MM.1S (cell line): ENCODE measurements around the gene SLC40A1.

Source experiments
- CTCF ChIP-seq: fragments of 300-600 bp; sonication (generic); IDR thresholded peaks from 2 replicates; pipeline ENCODE4 v1.5.1; 2016; ENCODE audit warnings: antibody characterized with exemption, low read length, mixed read lengths
- EZH2 ChIP-seq: fragments of 300-600 bp; sonication (generic); optimal IDR thresholded peaks from 2 replicates; pipeline ENCODE3; 2017; ENCODE audit warnings: low read depth, mild to moderate bottlenecking, antibody characterized with exemption, low read length, mixed read lengths
- EZH2phosphoT487 ChIP-seq: fragments of 300-600 bp; sonication (generic); IDR thresholded peaks from 2 replicates; pipeline ENCODE4 v1.6.1; 2018; ENCODE audit warnings: antibody characterized with exemption, low read length

- no peak for TF ChIP-seq EZH2
- TF ChIP-seq CTCF: no peak
- TF ChIP-seq EZH2phosphoT487: no peak
Measured at GRCh38 chr2:189511960-189512319, 68.6 kb downstream of the SLC40A1 start.
